AG10803 (cell line): ENCODE data around the gene VDR.

Experiments used
- DNase-seq: peaks from one replicate; pipeline ENCODE4 v3.0.0; 2010; ENCODE audit warnings: low read depth
- H3K4me3 ChIP-seq: 2 replicates; pipeline ENCODE4 v1.5.1; 2011; ENCODE audit warnings: mild to moderate bottlenecking, low read length, control low read depth
- TF ChIP-seq, protein P1 (sequence below): conservative IDR thresholded peaks from 2 replicates; pipeline ENCODE4 v1.5.1; 2011; ENCODE audit warnings: mild to moderate bottlenecking, low read length, control low read depth, inconsistent platforms

Gene VDR

GRCh38 chr12:47841910-47842309, 62.9 kb downstream of the VDR start:
- TF ChIP-seq, protein P1, sequence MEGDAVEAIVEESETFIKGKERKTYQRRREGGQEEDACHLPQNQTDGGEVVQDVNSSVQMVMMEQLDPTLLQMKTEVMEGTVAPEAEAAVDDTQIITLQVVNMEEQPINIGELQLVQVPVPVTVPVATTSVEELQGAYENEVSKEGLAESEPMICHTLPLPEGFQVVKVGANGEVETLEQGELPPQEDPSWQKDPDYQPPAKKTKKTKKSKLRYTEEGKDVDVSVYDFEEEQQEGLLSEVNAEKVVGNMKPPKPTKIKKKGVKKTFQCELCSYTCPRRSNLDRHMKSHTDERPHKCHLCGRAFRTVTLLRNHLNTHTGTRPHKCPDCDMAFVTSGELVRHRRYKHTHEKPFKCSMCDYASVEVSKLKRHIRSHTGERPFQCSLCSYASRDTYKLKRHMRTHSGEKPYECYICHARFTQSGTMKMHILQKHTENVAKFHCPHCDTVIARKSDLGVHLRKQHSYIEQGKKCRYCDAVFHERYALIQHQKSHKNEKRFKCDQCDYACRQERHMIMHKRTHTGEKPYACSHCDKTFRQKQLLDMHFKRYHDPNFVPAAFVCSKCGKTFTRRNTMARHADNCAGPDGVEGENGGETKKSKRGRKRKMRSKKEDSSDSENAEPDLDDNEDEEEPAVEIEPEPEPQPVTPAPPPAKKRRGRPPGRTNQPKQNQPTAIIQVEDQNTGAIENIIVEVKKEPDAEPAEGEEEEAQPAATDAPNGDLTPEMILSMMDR: no peak
- DNase-seq: no peak
- no peak overlapping the region for H3K4me3 ChIP-seq

DNA sequence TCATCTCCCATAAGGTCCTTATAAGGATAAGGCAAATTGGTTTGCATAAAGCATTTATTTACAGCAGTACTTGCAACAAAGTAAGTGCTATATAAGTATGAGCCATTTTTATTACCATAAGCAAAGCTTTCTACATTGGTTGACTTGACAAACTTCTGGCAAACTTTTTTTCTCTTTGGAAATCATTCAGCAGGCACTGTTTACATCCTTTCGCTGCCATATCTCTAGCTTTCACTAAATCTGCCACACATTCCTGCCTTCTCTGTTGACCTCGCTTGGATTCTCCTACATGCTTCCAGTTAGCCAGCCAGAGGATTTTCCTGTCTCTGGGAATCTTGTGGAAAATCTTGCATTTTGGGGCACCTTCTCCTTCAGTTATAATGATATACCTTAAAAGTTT, 63.3 kb downstream of the VDR start:
- DNase-seq: no peak
- H3K4me3 ChIP-seq: no peak overlapping the region
- TF ChIP-seq, protein P1: no peak

- no peak overlapping the region for H3K4me3 ChIP-seq
- no peak for DNase-seq
- TF ChIP-seq, protein P1: no peak
These were observed 64.2 kb downstream of the VDR start for GRCh38 chr12:47840571-47840970.

DNA sequence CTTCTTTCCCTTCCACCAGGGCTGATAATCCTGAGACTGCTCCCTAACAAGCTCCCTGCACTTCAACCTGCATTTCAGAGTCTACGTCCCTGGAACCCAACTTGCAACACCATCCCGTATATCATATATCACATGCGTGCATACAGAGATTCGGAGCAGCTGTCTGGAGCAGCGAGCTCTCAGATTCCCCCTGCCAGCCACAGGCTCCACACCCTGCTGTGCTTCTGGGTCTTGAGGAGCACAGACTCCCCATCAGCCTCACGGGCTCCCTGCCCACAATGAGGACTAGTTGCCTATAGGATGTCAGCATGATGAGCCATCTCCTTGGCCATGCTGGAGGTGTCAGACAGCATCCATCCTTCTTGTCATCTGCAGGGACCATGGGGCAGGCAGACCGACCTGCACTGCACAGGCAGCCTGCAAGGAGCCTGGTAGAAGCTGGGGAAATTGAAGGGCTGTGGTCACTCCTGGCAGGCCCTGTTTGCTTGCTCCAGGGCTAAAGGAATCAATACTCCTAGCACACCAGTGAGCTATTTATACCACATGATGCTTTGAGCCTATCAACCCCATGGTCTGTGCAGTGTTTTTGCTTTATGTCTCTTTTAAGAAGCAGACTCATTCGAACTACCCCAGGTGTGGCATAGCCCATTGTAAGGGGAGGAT, 65.4 kb downstream of the VDR start:
- TF ChIP-seq, protein P1: no peak
- no peak for DNase-seq
- H3K4me3 ChIP-seq: no peak overlapping the region

GRCh38 chr12:47838286-47838931, 66.4 kb downstream of the VDR start:
- TF ChIP-seq, protein P1: peak; percentile 53
- no peak overlapping the region for H3K4me3 ChIP-seq
- DNase-seq: peak; percentile 44

DNA sequence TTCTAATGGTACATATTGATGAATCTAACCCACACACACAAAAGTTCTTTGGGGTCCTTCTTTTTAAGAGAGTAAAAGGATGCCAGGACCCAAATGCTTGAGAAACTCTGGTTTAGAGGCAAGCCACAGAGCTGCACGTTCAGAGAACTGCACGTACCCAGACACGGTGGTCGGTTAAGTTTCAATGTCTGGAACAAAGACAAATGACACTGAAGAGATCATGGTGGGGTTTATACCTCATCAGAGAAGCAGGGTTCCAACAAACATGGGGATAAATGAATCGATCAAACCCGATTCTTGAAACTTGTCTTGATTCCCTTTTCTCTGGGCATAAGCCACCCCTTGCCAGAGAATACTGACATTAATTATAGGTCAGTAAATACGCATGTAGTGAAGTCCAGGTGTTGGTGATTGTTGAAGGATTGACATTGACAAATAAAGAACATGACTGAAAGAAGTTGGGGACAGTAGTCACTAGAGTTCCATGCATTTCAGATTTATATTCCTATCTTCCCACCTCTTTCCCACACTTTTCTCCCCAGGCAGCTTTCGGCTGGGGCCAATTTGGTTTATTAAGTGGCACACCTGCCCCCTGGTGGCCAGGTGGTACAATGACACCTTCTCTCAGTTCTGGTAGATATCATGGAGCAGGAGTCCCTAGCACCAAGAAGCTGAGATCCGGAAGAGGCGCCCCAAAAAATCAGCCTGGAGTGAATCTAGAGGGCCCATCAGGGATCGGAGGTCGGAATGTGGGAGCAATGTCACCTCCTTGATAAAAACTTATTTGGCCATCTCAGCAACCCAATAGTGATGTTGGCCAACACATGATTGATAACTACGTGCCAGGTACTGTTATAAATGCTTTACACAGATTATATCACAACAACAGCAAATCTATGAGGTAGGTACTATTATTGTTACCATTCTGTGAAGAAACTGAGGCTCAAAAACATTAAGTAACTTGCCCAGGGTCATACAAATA, 67.3 kb downstream of the VDR start:
- TF ChIP-seq, protein P1: peak; percentile 86
- DNase-seq: peak; percentile 68
- H3K4me3 ChIP-seq: no peak overlapping the region

- DNase-seq: no peak
- no peak overlapping the region for H3K4me3 ChIP-seq
- TF ChIP-seq, protein P1: no peak
These were observed 69.0 kb downstream of the VDR start for GRCh38 chr12:47835831-47836155.
